ENCODE measurements around the gene CORIN. TPM values are rescaled to one million over a fixed set of nuclear protein-coding genes. Genes with fewer than 3 reads are reported as not detected.

Gene CORIN
- total and polyA plus RNA-seq, 2 of the 13 experiments (the other 11 are each of a cell fraction or from before 2014, with no cell fraction given), result 0.84 to 1.2 TPM

DNA sequence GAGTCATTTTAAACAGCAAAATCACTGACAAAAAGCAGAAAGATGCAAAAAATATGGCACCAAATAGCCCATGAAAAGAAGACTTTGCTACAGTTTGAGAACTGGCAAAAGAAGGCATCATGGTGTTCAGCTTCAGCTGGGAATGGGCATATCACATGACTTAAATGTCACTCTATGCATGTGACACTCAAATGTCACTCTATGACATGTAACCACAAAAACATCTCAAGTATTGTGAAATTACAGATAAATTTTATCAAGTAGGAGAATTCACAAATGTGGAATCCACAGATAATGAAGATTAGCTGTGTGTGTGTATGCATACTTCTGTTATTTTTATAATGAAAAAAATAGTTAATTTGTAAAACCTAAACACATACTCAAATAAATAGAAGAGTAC, 270.9 kb downstream of the CORIN start (continued):
- TF ChIP-seq, protein P1, sequence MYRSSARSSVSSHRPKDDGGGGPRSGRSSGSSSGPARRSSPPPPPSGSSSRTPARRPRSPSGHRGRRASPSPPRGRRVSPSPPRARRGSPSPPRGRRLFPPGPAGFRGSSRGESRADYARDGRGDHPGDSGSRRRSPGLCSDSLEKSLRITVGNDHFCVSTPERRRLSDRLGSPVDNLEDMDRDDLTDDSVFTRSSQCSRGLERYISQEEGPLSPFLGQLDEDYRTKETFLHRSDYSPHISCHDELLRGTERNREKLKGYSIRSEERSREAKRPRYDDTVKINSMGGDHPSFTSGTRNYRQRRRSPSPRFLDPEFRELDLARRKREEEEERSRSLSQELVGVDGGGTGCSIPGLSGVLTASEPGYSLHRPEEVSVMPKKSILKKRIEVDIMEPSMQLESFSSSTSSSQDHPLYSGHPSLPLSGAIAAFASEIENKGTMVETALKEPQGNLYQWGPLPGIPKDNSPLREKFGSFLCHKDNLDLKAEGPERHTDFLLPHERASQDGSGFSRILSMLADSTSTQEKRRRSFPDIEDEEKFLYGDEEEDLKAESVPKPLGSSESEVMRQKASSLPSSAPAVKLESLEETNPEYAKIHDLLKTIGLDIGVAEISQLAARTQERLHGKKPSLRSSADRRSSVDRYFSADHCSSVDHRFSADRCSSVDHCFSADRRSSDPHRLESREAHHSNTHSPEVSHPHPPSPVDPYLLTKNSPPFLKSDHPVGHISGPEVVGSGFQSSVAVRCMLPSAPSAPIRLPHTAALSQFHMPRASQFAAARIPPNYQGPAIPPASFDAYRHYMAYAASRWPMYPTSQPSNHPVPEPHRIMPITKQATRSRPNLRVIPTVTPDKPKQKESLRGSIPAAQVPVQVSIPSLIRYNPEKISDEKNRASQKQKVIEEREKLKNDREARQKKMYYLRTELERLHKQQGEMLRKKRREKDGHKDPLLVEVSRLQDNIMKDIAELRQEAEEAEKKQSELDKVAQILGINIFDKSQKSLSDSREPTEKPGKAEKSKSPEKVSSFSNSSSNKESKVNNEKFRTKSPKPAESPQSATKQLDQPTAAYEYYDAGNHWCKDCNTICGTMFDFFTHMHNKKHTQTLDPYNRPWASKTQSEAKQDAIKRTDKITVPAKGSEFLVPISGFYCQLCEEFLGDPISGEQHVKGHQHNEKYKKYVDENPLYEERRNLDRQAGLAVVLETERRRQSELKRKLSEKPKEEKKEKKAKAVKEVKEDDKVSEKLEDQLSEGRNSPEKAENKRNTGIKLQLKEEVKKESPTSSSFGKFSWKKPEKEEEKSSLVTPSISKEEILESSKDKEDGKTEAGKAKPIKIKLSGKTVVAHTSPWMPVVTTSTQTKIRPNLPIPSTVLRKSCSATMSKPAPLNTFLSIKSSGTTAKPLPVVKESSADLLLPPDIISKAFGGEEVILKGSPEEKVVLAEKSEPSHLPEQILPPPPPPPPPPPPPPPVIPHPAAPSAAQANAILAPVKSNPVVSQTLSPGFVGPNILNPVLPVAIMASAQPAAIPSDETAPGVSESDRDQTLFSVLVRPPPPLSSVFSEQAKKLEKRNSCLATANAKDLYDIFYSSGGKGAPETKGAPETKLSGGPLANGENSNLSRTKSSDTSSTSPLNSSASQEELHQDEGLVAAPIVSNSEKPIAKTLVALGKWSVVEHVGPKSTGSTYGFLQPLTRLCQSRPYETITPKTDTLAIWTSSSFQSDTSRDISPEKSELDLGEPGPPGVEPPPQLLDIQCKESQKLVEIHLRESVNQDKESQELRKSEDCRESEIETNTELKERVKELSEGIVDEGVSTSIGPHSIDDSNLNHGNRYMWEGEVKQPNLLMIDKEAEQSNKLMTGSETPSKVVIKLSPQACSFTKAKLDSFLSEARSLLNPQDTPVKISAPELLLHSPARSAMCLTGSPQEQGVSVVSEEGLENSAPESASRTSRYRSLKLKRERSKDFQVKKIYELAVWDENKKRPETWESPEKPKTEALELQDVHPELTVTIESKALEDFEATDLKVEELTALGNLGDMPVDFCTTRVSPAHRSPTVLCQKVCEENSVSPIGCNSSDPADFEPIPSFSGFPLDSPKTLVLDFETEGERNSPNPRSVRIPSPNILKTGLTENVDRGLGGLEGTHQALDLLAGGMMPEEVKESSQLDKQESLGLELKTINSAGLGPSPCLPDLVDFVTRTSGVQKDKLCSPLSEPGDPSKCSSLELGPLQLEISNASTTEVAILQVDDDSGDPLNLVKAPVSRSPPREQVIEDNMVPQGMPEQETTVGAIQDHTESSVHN (CRISPR knock-in tag; IDR thresholded peaks at IDR 0.05), result no peak
- no peak for TF ChIP-seq ARID2 (CRISPR knock-in tag; IDR thresholded peaks at IDR 0.05; ENCODE audit: borderline replicate concordance)
- TF ChIP-seq FOXK1 (CRISPR knock-in tag; IDR thresholded peaks at IDR 0.05; ENCODE audit: borderline replicate concordance, low read depth), result no peak
- no peak for TF ChIP-seq ZNF747 (CRISPR knock-in tag; IDR thresholded peaks at IDR 0.05; ENCODE audit: borderline replicate concordance)
- TF ChIP-seq TEAD2 (CRISPR knock-in tag; IDR thresholded peaks at IDR 0.05), result no peak
- no peak for TF ChIP-seq KMT2B (CRISPR knock-in tag; IDR thresholded peaks at IDR 0.05)
- TF ChIP-seq NBN (conservative IDR thresholded peaks at IDR 0.05), result no peak
- TF ChIP-seq, protein P2, sequence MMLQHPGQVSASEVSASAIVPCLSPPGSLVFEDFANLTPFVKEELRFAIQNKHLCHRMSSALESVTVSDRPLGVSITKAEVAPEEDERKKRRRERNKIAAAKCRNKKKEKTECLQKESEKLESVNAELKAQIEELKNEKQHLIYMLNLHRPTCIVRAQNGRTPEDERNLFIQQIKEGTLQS (CRISPR knock-in tag; IDR thresholded peaks at IDR 0.05), result no peak
- TF ChIP-seq NONO (IDR thresholded peaks at IDR 0.05), result no peak
- no peak for TF ChIP-seq NONO (CRISPR knock-in tag; conservative IDR thresholded peaks at IDR 0.05)
- TF ChIP-seq HNF4A (CRISPR knock-in tag; IDR thresholded peaks at IDR 0.05), result no peak
- no peak for TF ChIP-seq PAXIP1 (CRISPR knock-in tag; conservative IDR thresholded peaks at IDR 0.05)

All from HepG2 (cell line).